HG02870 (cell line): ENCODE results near the gene BMAL2.

ENCODE experiments used
- ATAC-seq: cut with Tn5 transposase; IDR thresholded peaks from one replicate; pipeline ENCODE4 v1.9.1; 2021; ENCODE audit warnings: mild to moderate bottlenecking, moderate library complexity; ENCODE audit not compliant: unreplicated experiment

BMAL2 gene

GRCh38 chr12:27332714-27333402 lies at the start of gene BMAL2:
BMAL2 (plus strand) TSS chr12:27332836; CDS start chr12:27333073, 237 bp downstream.
- ATAC-seq: peak; percentile 32

- ATAC-seq: no peak
These were observed 48.6 kb upstream of the BMAL2 start for GRCh38 chr12:27284021-27284420.

- ATAC-seq: peak; percentile 55
These were observed 47.9 kb upstream of the BMAL2 start for GRCh38 chr12:27284751-27285150.

- no peak for ATAC-seq
These were observed 47.2 kb upstream of the BMAL2 start for GRCh38 chr12:27285403-27285802.

GRCh38 chr12:27289414-27289813 lies 43.2 kb upstream of the BMAL2 start:
- ATAC-seq: no peak

- ATAC-seq: no peak
These were observed 42.0 kb upstream of the BMAL2 start for GRCh38 chr12:27290501-27291168.

GRCh38 chr12:27291862-27292261 lies 40.8 kb upstream of the BMAL2 start:
- ATAC-seq: no peak

GRCh38 chr12:27292718-27293117 lies 39.9 kb upstream of the BMAL2 start:
- ATAC-seq: no peak

GRCh38 chr12:27293463-27293862 lies 39.2 kb upstream of the BMAL2 start:
- ATAC-seq: no peak

- no peak for ATAC-seq
These were observed 36.0 kb upstream of the BMAL2 start for GRCh38 chr12:27296674-27297073.

- ATAC-seq: no peak
These were observed 35.1 kb upstream of the BMAL2 start for GRCh38 chr12:27297566-27297965.

- no peak for ATAC-seq
These were observed 33.5 kb upstream of the BMAL2 start for GRCh38 chr12:27299102-27299501.

- ATAC-seq: no peak
These were observed 32.4 kb upstream of the BMAL2 start for GRCh38 chr12:27300226-27300625.

GRCh38 chr12:27303139-27304111 lies 29.2 kb upstream of the BMAL2 start:
- ATAC-seq: no peak

GRCh38 chr12:27304856-27305255 lies 27.8 kb upstream of the BMAL2 start:
- ATAC-seq: no peak

GRCh38 chr12:27305673-27306456 lies 26.8 kb upstream of the BMAL2 start:
- ATAC-seq: no peak

GRCh38 chr12:27309293-27309994 lies 23.2 kb upstream of the BMAL2 start:
- ATAC-seq: peak; percentile 66

GRCh38 chr12:27309995-27310315 lies 22.7 kb upstream of the BMAL2 start:
- no peak for ATAC-seq

- no peak for ATAC-seq
These were observed 15.7 kb upstream of the BMAL2 start for GRCh38 chr12:27316947-27317346.

GRCh38 chr12:27319409-27319808 lies 13.2 kb upstream of the BMAL2 start:
- no peak for ATAC-seq
